DND-41 (cell line): ENCODE results near the gene BBS9.

Source experiments
- EZH2 ChIP-seq: IDR thresholded peaks from 3 replicates; pipeline ENCODE4 v1.6.1; 2012; ENCODE audit warnings: borderline replicate concordance, low read depth, mild to moderate bottlenecking, moderate library complexity, low read length, inconsistent platforms; ENCODE audit not compliant: severe bottlenecking
- TF ChIP-seq, protein P1 (sequence below): IDR thresholded peaks from 2 replicates; pipeline ENCODE4 v1.5.1; 2012; ENCODE audit warnings: borderline replicate concordance, low read length, moderate library complexity, mild to moderate bottlenecking; ENCODE audit not compliant: poor library complexity, severe bottlenecking; ENCODE audit errors: extremely low read depth

DNA sequence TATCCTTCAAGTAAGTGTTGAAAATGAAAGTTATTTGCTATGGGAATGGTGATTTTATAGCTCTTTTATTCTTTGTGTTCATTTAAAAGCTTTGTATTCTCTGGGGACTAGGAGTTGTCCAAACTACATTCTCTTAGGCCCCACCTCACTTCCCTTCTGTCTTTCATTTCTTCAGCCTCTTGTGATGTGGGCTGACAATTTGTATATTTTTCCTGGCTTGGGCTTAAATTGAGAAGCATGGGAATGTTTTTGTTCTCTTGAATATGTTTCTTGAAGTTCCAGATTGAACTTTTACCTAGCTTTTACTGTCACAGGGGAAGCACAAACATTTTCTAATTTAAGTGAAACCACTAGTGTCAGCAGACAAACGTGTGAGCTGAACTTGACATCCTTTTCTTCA is 27.9 kb downstream of the BBS9 start:
- TF ChIP-seq, protein P1, sequence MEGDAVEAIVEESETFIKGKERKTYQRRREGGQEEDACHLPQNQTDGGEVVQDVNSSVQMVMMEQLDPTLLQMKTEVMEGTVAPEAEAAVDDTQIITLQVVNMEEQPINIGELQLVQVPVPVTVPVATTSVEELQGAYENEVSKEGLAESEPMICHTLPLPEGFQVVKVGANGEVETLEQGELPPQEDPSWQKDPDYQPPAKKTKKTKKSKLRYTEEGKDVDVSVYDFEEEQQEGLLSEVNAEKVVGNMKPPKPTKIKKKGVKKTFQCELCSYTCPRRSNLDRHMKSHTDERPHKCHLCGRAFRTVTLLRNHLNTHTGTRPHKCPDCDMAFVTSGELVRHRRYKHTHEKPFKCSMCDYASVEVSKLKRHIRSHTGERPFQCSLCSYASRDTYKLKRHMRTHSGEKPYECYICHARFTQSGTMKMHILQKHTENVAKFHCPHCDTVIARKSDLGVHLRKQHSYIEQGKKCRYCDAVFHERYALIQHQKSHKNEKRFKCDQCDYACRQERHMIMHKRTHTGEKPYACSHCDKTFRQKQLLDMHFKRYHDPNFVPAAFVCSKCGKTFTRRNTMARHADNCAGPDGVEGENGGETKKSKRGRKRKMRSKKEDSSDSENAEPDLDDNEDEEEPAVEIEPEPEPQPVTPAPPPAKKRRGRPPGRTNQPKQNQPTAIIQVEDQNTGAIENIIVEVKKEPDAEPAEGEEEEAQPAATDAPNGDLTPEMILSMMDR, result no peak
- TF ChIP-seq EZH2, result no peak
